DOHH2 (cell line): ENCODE data around the gene MVK.

Experiments used
- EZH2phosphoT487 ChIP-seq: fragments of 200-600 bp; sonication (generic); IDR thresholded peaks from 2 replicates; pipeline ENCODE4 v1.6.1; 2017; ENCODE audit warnings: borderline replicate concordance, mild to moderate bottlenecking, antibody characterized with exemption, low read length, moderate library complexity, mixed read lengths
- TF ChIP-seq, protein P1 (sequence below): fragments of 200-600 bp; sonication (generic); IDR thresholded peaks from one replicate; pipeline ENCODE4 v1.5.1; 2014; ENCODE audit warnings: antibody characterized with exemption, mild to moderate bottlenecking, low read depth, low read length; ENCODE audit not compliant: poor library complexity, severe bottlenecking

DNA sequence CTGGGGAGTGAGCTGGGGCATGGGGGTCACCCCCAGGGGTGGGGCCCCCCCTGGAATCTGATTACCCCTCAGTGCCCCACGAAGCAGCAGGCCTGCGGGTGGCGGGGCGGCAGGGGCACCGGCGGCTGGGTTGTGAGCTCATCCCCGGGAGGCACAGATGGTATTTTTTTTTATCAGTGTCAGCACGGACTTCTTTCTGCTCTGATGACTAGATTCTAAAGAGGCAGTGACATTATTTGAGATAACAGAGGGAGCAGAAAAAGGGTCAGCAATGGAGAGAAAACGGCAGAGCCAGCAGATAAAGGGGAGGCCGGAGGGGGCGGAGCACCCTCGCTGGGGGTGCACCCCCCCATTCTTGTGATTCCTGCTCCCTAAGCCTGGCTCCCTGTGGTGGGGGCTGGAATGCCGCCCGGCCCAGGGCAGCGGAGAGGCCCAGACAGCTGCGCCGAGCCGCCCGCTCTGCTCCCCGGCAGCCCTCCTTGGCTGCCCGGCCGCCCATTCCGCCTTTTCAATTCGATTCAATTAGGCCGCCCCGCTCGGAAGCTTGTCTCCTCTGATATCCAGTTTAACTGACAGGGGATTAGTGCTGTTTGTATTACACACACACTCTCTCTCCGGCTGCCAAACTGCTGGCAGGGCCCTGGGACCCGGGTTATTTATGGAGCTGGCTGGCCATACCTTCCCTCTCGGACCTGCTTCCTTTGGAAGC lies 32.9 kb downstream of the MVK start:
- TF ChIP-seq, protein P1, sequence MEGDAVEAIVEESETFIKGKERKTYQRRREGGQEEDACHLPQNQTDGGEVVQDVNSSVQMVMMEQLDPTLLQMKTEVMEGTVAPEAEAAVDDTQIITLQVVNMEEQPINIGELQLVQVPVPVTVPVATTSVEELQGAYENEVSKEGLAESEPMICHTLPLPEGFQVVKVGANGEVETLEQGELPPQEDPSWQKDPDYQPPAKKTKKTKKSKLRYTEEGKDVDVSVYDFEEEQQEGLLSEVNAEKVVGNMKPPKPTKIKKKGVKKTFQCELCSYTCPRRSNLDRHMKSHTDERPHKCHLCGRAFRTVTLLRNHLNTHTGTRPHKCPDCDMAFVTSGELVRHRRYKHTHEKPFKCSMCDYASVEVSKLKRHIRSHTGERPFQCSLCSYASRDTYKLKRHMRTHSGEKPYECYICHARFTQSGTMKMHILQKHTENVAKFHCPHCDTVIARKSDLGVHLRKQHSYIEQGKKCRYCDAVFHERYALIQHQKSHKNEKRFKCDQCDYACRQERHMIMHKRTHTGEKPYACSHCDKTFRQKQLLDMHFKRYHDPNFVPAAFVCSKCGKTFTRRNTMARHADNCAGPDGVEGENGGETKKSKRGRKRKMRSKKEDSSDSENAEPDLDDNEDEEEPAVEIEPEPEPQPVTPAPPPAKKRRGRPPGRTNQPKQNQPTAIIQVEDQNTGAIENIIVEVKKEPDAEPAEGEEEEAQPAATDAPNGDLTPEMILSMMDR, result no peak
- TF ChIP-seq EZH2phosphoT487, result no peak
